Epithelial cell of proximal tubule (primary cell): ENCODE measurements around the gene UBALD1. TPM values are rescaled to one million over a fixed set of nuclear protein-coding genes. Genes with fewer than 3 reads are reported as not detected.

Source experiments
- DNase-seq: peaks from one replicate; pipeline ENCODE4 v3.0.0-alpha.2; 2011; ENCODE audit warnings: low read depth
- H3K4me3 ChIP-seq: 2 replicates; pipeline ENCODE4 v1.5.1; 2011; ENCODE audit warnings: low read depth, mild to moderate bottlenecking, low read length
- total RNA-seq: library from RNA; depleted of rRNA; stranded (reverse); fragments of >200 nt; gene quantifications from 2 replicates; pipeline ENCODE4 v1.2.3, GENCODE V29; 2015
- TF ChIP-seq, protein P1 (sequence below): conservative IDR thresholded peaks from 2 replicates; pipeline ENCODE4 v1.5.1; 2012; ENCODE audit warnings: low read depth, mild to moderate bottlenecking, low read length

Gene UBALD1
- total RNA-seq, 1 donor from 2014 or later = 9.2 TPM

DNA sequence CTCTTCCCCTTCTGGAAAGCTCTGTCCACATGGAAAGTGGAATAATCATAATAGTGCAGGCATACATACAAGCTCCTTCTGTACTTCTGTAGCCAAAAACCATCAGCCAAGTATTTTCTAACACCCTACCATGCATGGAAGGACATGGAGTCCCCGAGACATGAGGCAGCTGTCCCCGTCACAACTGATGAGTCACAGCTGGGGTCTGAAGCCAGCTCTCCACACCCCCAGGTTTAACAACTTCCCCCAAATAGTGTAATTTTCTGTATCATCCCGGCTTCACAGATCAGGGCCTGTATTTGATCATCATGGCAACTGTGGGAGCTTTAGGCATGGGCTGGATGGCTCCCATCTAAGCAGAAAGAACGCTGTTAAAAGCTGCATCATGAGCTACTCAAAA, 42.0 kb downstream of the UBALD1 start:
- TF ChIP-seq, protein P1, sequence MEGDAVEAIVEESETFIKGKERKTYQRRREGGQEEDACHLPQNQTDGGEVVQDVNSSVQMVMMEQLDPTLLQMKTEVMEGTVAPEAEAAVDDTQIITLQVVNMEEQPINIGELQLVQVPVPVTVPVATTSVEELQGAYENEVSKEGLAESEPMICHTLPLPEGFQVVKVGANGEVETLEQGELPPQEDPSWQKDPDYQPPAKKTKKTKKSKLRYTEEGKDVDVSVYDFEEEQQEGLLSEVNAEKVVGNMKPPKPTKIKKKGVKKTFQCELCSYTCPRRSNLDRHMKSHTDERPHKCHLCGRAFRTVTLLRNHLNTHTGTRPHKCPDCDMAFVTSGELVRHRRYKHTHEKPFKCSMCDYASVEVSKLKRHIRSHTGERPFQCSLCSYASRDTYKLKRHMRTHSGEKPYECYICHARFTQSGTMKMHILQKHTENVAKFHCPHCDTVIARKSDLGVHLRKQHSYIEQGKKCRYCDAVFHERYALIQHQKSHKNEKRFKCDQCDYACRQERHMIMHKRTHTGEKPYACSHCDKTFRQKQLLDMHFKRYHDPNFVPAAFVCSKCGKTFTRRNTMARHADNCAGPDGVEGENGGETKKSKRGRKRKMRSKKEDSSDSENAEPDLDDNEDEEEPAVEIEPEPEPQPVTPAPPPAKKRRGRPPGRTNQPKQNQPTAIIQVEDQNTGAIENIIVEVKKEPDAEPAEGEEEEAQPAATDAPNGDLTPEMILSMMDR = no peak
- H3K4me3 ChIP-seq = no peak overlapping the region
- DNase-seq = no peak

GRCh38 chr16:4570688-4571321, 43.9 kb downstream of the UBALD1 start:
- no peak overlapping the region for H3K4me3 ChIP-seq
- no peak for DNase-seq
- TF ChIP-seq, protein P1 = no peak

DNA sequence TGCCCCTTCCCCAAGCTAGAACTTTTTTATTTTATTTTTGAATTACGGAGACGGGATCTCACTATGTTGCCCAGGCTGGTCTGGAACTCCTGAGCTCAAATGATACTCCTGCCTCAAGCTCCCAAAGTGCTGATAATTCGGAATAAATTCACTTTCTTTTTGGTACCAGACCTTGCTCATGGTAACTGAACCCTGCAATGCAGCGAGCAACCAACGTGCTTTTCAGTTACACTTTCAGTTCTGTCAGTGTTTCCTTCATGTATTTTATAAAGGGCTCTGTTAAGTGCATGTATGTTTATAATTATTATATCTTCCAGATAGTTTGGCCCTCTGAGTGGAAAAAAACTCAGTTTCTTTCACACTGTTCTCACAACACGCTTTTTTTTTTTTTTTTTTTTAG, 44.6 kb downstream of the UBALD1 start:
- TF ChIP-seq, protein P1 = no peak
- DNase-seq = no peak
- no peak overlapping the region for H3K4me3 ChIP-seq

DNA sequence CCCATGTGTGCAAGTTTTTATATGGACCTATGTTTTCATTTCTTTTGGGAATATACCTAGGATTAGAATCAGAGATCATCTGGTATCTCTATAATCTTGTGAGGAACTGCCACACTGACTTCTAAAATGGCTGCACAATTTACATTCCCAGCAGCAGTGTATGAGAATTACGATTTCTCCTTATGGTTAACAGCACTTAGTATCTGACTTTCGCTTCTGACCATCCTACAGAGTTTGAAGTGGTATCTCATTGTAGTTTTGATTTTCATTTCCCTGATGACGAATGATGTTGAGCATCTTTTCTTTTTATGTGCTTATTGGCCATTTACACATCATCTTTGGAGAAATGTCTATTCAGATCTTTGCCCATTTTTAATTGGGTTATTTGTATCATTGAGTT, 48.5 kb downstream of the UBALD1 start:
- TF ChIP-seq, protein P1 = no peak
- no peak for DNase-seq
- H3K4me3 ChIP-seq = no peak overlapping the region

- TF ChIP-seq, protein P1 = no peak
- no peak overlapping the region for H3K4me3 ChIP-seq
- no peak for DNase-seq
Observed at GRCh38 chr16:4564661-4565267, 49.9 kb downstream of the UBALD1 start.

DNA sequence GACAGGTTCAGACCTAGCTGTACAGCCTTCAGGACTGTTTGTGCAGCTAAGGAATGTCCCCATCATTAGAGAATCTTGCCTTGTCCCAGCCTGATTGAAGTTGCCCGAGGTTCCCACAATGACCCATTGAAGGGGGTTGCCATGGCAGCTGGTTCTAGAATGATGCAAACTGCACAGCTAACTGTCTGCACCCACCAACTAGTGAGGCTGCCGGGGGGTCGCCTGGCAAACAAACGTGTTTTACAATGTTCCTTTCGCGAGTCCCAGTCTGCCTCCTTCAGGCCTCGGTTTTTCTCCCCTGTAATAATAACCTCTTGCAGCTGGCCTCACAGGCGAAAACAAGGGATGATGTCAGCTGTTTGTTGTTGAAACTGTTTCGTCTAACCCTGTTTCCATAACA, 53.1 kb downstream of the UBALD1 start:
- no peak overlapping the region for H3K4me3 ChIP-seq
- no peak for DNase-seq
- TF ChIP-seq, protein P1 = no peak

Other genes starting within 250 kb of the UBALD1 start
- 19.0 and 33.7 TPM in 2 replicates for gene VASN, start 243.0 kb downstream of the UBALD1 start, total RNA-seq
- gene CORO7, start 198.3 kb downstream of the UBALD1 start, total RNA-seq = 35.5 and 101 TPM in 2 replicates
- 40.6 and 70.1 TPM in 2 replicates for gene DNAJA3, start 189.0 kb downstream of the UBALD1 start, total RNA-seq
- 120 and 177 TPM in 2 replicates for gene NMRAL1, start 140.3 kb downstream of the UBALD1 start, total RNA-seq
- 75.9 and 105 TPM in 2 replicates for gene HMOX2, start 138.5 kb downstream of the UBALD1 start, total RNA-seq
- gene CDIP1, start 76.1 kb downstream of the UBALD1 start, total RNA-seq = 13.8 and 30.3 TPM in 2 replicates
- not detected in 2 replicates for gene C16orf96, start 58.5 kb downstream of the UBALD1 start, total RNA-seq
- gene MGRN1, start 9.9 kb upstream of the UBALD1 start, total RNA-seq = 40.6 and 41.3 TPM in 2 replicates
- 23.8 and 37.4 TPM in 2 replicates for gene NUDT16L1, start 78.7 kb upstream of the UBALD1 start, total RNA-seq
- gene ANKS3, start 119.4 kb upstream of the UBALD1 start, total RNA-seq = 13.7 and 22.4 TPM in 2 replicates
- 2.0 TPM in 1 of 2 replicates, not detected in the other for gene DNAAF8, start 119.6 kb upstream of the UBALD1 start, total RNA-seq
- 6.9 and 7.6 TPM in 2 replicates for gene ZNF500, start 152.3 kb upstream of the UBALD1 start, total RNA-seq
- not detected in 2 replicates for gene SEPTIN12, start 173.5 kb upstream of the UBALD1 start, total RNA-seq
- 0.98 and 12.2 TPM in 2 replicates for gene SMIM22, start 180.5 kb upstream of the UBALD1 start, total RNA-seq
- gene ROGDI, start 187.7 kb upstream of the UBALD1 start, total RNA-seq = 18.8 and 39.6 TPM in 2 replicates
- 33.1 and 50.3 TPM in 2 replicates for gene GLYR1, start 232.4 kb upstream of the UBALD1 start, total RNA-seq
- gene UBN1, start 232.6 kb upstream of the UBALD1 start, total RNA-seq = 24.5 and 30.0 TPM in 2 replicates